NCI-H2081 treated with DMSO at 0.1 percent for 48 hours (cell line): ENCODE measurements around the gene MFNG.
"Not testable (repeated sequence)": the region's sequence is repeated elsewhere in the genome, so short reads cannot be mapped to it uniquely, and the experiment has no call there.

Experiments used
- DNase-seq: peaks from one replicate; lab custom pipeline; 2025; lab: John Stamatoyannopoulos, UW

MFNG gene

DNA sequence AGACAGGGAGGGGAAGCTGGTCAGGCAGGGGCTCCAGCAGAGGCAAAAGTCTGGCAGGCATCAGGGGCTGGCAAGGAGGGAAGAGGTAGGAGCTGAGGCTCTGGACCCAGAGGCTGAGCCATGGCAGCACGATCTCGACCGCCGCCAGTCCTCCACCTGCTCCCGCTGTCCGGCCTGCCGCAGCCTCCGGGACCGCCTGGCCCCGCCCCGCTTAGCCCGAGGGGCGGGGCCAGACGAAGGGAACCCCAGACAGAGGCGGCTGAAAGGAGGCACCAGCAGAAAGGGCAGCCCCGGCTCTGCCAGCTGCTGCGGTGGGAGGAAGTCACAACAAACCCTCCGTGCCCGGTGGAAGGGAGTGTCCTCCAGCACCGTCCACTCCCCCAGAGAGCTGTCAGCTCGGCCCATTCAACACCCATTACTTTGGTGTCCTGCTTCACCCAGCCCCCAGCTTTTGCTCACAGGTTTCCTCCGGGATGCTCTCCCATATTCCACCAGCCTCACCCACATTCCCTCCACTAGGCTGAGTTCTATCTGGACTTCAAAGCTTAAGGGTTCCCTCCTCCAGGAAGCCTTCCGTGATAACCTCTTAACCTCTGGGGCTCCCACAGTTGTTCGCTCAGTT is at the start of gene MFNG:
Gene MFNG (minus strand): TSS at position 161 of the 622 bp plus-strand sequence. CDS start 207 bp downstream, outside the sequence.
- no peak for DNase-seq

DNA sequence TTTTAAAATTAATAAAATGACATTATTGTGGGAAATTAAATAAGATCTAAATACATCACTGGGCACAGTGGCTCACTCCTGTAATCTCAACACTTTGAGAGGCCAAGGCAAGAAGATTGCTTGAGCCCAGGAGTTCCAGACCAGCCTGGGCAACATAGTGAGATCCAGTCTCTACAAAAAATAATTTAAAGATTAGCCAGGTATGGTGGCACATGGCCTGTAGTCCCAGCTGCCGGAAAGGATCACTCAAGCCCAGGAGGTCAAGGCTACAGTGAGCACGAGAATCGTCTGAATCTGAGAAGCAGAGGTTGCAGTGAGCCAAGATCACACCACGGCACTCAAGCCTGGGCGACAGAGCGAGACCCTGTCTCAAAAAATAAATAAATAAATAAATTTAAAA is 49.0 kb upstream of the MFNG start:
- DNase-seq = no peak

- DNase-seq = no peak
Measured at GRCh38 chr22:37534445-37534844, 48.3 kb upstream of the MFNG start.

DNA sequence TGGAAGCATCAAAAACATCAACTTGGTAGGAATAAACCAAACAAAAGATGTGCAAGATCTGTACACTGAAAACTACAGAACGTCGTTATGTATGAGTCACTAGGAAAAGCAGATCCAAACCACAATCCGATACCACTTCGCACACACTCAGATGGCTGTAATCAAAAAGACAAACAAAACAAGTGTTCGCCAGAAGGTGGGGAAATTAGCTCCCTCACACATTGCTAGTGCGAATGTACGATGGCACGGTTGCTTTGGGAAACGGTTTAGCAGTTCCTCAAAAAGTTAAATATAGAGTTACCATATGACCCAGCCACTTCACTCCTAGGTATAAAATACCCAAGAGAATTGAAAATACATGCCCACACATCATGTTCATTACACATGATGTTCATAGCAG is 47.8 kb upstream of the MFNG start:
- DNase-seq = no peak

DNA sequence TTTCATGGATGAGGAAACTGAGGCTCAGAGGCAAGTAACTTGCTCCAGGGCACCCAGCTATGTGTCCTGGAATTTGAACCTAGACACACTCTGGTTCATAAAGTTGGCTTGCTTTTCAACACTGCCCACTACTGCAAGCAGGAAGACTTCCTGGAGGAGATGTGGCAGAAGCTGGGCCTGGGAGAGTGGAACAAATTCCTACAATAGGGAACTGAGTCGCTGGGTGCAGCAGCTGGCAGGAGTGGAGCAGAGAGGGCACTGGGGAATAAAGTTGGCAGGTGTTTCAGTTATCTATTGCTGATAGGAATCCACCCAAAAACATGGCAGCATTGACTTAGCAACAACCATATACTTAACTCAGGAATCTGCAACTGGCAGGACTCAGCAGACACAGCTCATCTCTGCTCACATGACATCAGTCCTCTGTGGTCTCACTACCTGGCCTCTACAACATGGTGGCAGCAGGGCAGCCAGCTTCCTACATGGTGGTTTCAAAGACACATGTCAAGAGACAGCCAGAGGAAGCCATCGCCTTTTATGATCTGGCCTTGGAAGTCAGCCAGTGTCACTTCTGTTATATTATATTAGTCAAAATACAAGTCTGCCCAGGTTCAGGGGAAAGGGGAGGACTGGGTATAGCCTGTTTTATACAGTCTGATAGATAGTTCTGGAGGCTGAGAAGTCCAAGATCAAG is 43.6 kb upstream of the MFNG start:
- no peak for DNase-seq

GRCh38 chr22:37527952-37528351 is 41.8 kb upstream of the MFNG start:
- DNase-seq = not testable (repeated sequence)

GRCh38 chr22:37527081-37527752 is 41.0 kb upstream of the MFNG start:
- not testable (repeated sequence) for DNase-seq

- DNase-seq = no peak
Measured at GRCh38 chr22:37526376-37526775, 40.2 kb upstream of the MFNG start.

GRCh38 chr22:37525746-37526350 is 39.7 kb upstream of the MFNG start:
- no peak for DNase-seq

DNA sequence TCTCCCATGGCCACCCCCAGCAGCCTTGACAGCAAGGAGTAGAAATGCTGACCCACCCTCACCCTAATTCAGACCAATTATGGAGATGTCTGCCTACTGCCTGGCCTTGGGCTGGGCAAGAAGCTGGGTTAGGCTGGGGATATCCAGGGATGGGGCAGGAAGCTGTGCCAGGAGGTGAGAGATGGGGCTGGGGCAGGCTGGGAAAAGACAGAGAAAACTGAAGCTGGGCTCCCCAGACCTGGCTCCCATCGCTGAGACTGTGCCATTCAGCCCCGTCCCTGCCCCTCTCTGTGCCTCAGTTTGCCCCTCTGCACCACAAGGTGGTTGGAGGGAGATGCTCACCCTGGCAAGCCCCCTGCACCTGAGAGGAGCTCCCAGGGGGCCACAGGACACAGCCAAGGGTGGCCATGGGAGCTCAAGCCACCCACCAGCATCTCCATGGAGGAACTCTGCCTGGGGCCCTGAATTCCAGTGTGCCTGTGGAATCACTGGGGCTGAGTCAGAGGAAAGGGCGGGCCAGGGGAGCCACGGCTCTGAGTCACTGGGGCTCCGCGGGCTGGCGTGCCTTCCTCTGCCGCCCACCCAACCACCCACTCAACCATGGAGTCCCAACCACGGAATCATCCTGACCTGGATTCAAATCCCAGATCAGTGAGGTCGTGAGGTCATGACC is 39.0 kb upstream of the MFNG start:
- DNase-seq = no peak

- no peak for DNase-seq
Measured at GRCh38 chr22:37522482-37522881, 36.3 kb upstream of the MFNG start.

- DNase-seq = no peak
Measured at GRCh38 chr22:37521236-37521739, 35.1 kb upstream of the MFNG start.

- no peak for DNase-seq
Measured at GRCh38 chr22:37520776-37521191, 34.6 kb upstream of the MFNG start.

GRCh38 chr22:37519268-37520195 is 33.3 kb upstream of the MFNG start, which contains the start of gene CARD10:
Gene CARD10, minus strand, starts transcription at chr22:37519415. Its CDS starts 215 bp downstream, at chr22:37519200.
- DNase-seq = no peak

DNA sequence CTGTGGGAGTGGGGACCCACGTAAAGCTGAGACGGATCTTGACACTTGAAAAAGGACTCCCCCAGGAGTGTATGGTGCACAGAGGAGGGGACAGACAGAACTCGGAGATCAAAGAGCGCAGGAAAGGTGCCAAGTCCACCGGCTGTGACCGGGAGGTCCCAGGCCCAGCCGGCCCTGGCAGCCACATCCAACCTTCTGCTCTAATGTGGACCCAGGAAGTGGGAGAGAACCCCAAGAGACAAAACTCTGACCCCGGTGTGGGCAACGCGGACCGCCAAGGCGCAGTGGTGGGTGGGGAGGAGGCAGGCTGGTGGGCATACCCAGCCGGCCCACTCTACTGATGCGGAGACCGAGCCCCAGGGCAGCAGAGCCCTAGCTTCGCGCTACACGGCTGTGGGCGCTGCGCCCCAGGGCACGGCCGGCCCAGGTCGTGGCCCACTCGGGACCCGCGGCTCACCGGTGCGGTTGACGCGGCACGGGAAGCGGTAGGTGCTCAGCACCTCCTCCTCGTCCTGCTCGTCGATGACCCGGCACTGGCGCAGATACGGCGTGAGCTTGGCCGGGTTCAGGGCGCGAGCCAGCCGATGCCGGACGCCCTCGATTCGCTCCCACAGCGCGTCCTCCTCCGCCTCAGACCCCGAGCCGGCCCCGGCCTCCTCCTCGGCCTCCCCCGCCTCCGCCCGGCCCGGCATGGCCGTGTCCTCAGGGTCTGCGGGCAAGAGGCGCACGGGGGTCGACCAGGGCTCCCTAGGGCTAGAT is 32.5 kb upstream of the MFNG start:
- no peak for DNase-seq

DNA sequence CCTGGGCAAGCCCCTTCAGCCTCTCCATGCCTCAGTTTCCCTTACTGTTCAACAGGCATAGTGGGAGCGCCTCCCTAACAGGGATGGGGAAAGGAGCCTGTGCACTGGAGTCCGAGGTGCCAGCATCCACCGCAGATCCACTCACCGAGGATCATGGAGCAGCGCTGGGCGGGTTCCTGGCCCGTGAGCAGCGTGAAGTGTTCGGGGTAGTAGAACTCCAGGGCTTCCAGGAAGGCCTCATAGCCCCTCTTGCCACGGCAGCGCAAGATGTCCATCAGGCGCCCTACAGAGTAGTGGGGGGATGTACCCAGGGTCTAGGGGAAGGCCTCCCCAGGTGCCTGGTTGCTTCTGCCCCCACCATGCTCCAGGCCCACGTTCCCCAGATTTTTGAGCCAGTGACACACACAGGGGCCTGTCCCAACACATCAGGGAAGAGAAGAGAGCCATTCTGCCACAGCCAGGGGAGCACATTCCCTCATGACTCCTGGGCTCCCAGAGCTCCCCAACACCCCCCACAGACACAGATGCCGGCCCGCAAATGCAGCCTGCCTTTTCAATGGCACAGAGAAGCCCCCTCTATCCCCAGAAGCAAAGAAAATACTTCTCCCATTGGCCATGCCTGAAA is 31.8 kb upstream of the MFNG start:
- no peak for DNase-seq

DNA sequence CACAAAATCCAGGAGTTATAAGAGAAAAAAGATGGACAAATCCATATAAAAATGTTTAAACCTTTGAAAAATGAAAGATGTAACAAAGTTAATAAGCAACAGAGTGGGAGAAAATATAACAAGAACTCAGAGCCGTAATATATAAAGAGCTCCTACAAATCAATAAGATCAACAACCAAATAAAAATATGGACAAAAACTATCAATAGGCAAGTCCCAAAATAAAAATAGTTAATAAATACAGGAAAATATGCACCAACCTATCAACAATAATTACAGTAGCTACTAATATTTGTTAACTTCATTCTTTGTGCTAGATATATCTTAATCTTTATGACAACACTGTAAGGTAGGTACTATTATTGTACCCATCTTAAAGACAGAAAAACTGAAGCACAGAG is 30.3 kb upstream of the MFNG start:
- DNase-seq = no peak

DNA sequence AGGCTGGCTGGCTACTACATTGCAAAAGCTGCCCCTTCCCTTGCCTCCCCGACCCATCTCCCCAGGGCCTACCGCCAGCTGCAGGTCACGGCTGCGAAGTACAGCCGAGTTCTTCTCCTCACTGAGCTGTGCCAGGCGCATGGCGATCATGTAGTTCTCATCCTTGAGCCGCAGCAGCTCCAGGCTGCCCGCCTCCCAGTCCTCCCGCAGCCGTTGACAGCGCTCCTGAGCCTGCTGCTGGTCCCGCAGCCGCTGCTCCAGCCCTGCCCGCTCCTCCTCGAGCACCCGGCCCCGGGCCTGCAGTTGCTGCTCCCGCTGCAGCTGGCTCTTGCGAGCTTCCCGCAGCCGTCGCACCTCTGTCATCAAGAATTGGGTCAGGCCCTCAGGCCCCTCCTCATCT is 29.7 kb upstream of the MFNG start:
- DNase-seq = no peak

- no peak for DNase-seq
Measured at GRCh38 chr22:37514526-37515051, 28.4 kb upstream of the MFNG start.
